ENCODE results near the gene DCHS2. TPM values are rescaled to one million over a fixed set of nuclear protein-coding genes. Genes with fewer than 3 reads are reported as not detected.
A peak's percentile ranks its signal among the peaks of the same experiment; 100 is the strongest.

DCHS2 gene
- total and polyA plus RNA-seq, 2 of the 8 experiments (the other 6 are each of a cell fraction or from before 2014, with no cell fraction given), result 0.54 to 2.6 TPM

- H3K79me1 ChIP-seq (ENCODE audit: low read depth, low read length), result no peaks in the 10 kb centered on the region
- H3K18ac ChIP-seq (ENCODE audit: extremely low read depth, low read length), result no peak overlapping the region
- no peak overlapping the region for H4K8ac ChIP-seq (ENCODE audit: extremely low read depth, insufficient read depth, low read length)
- H3K23me2 ChIP-seq (ENCODE audit: low read depth, low read length), result no peaks in the 10 kb centered on the region; the same call in 1 of the 2 replicates
- H3K27ac ChIP-seq (ENCODE audit: low read depth, low read length), result no peak overlapping the region
- no peak overlapping the region for H2BK12ac ChIP-seq (ENCODE audit: low read depth, low read length)
- H4K5ac ChIP-seq (ENCODE audit: insufficient read length, low read depth, low read length), result no peak overlapping the region
- H3K9ac ChIP-seq (replicated peaks in 1 of 4; ENCODE audit: extremely low read depth in 1 of 4, low read depth in 3 of 4, low read length in 3 of 4), result no peak overlapping the region
- DNase-seq (ENCODE audit: low read depth in 1 of 2, low spot score in 2 of 2), result no peak
- H3K56ac ChIP-seq (replicated peaks; ENCODE audit: insufficient read length, low read depth, low read length), result no peak overlapping the region
- no peak overlapping the region for H3K23ac ChIP-seq (ENCODE audit: insufficient read length)
- H2AK5ac ChIP-seq (ENCODE audit: low read depth, low read length), result no peak overlapping the region
- H2BK120ac ChIP-seq (replicated peaks; ENCODE audit: low read depth, low read length), result no peak overlapping the region
- no peak overlapping the region for H2AFZ ChIP-seq (ENCODE audit: low read length)
- H4K91ac ChIP-seq (replicated peaks; ENCODE audit: insufficient read length, low read length), result no peak overlapping the region
- ChIA-PET POLR2A (ENCODE audit: partially characterized antibody) (no interaction called here), CTCF (ENCODE audit: partially characterized antibody) (interaction anchor here (0.7 to 1.8 kb wide), 19 partner anchors 9 to 383 kb away, joined by 3 to 6 read pairs (median 3); no protein-coding TSS in a partner anchor)
- no peak overlapping the region for H2BK15ac ChIP-seq (ENCODE audit: low read length)
- no peak overlapping the region for H3K4me3 ChIP-seq (ENCODE audit: extremely low read depth in 1 of 4, insufficient read depth in 2 of 4, low read depth in 3 of 4, low read length in 4 of 4)
- H3K79me2 ChIP-seq (ENCODE audit: control insufficient read depth in 1 of 2, insufficient read depth in 2 of 2, low read length in 2 of 2), result no peaks in the 10 kb centered on the region
- WGBS, 2 experiments (ENCODE audit: extremely low coverage in 1 of 2, insufficient coverage in 1 of 2, insufficient read length in 1 of 2, insufficient replicate concordance in 2 of 2, low coverage in 1 of 2, low lambda C conversion rate in 2 of 2, missing lambda C conversion rate in 1 of 2), result 52% methylated on average over 4 of the region's 4 CpGs; no CpG with 5 or more reads in 1 of the 2 experiments
- no peak overlapping the region for H3K4ac ChIP-seq (replicated peaks; ENCODE audit: insufficient read length, low read depth, low read length)
- peak; percentile 50 for FAIRE-seq
- no peaks in the 10 kb centered on the region for H4K20me1 ChIP-seq (replicated peaks in 1 of 2; ENCODE audit: control insufficient read depth in 1 of 2, insufficient read depth in 2 of 2, low read length in 2 of 2)
- no peak overlapping the region for H2BK20ac ChIP-seq (ENCODE audit: low read length)
- no peaks in the 10 kb centered on the region for H3K4me1 ChIP-seq (replicated peaks in 1 of 4; ENCODE audit: control insufficient read depth in 3 of 4, insufficient read depth in 4 of 4, low read length in 3 of 4)
- H3K14ac ChIP-seq (ENCODE audit: insufficient read length), result no peak overlapping the region
- H3K27me3 ChIP-seq (replicated peaks in 1 of 4; ENCODE audit: control insufficient read depth in 3 of 4, extremely low read depth in 1 of 4, insufficient read depth in 3 of 4, low read length in 3 of 4), result no peaks in the 10 kb centered on the region
- no peak overlapping the region for H2BK5ac ChIP-seq (ENCODE audit: low read depth, low read length)
- H3K4me2 ChIP-seq (ENCODE audit: insufficient read depth in 1 of 2, low read depth in 2 of 2, low read length in 2 of 2), result no peak overlapping the region
- no peaks in the 10 kb centered on the region for H3K9me3 ChIP-seq (ENCODE audit: insufficient read depth in 2 of 2, low read depth in 1 of 2, low read length in 1 of 2)
- H3K36me3 ChIP-seq (ENCODE audit: control insufficient read depth in 2 of 4, insufficient read depth in 4 of 4, low read length in 3 of 4), result no peaks in the 10 kb centered on the region
- TF ChIP-seq MAFK (IDR thresholded peaks at IDR 0.05; ENCODE audit: low read depth, low read length) (no peak), SIRT6 (IDR thresholded peaks at IDR 0.05; ENCODE audit: low read length) (no peak), ASH2L (IDR thresholded peaks at IDR 0.05; ENCODE audit: low read length) (no peak), JUND (IDR thresholded peaks at IDR 0.05; ENCODE audit: low read length) (no peak), PHF8 (conservative IDR thresholded peaks at IDR 0.05; ENCODE audit: low read depth, low read length) (no peak), RAD21 (IDR thresholded peaks at IDR 0.05 in 1 of 2, conservative IDR thresholded peaks at IDR 0.05 in 1 of 2; ENCODE audit: low read depth in 2 of 2, low read length in 2 of 2) (peak; percentile 34 to 39), TAF7 (optimal IDR thresholded peaks at IDR 0.05; ENCODE audit: borderline replicate concordance, low read depth, low read length) (no peak), NANOG (IDR thresholded peaks at IDR 0.05; ENCODE audit: insufficient read depth, low read depth, low read length, poor library complexity, severe bottlenecking) (no peak), TBP (IDR thresholded peaks at IDR 0.05; ENCODE audit: low read depth, low read length) (no peak), NRF1 (IDR thresholded peaks at IDR 0.05; ENCODE audit: low read depth, low read length) (no peak), GABPA (IDR thresholded peaks at IDR 0.05; ENCODE audit: borderline replicate concordance, insufficient read depth, low read length) (no peak)
- TF ChIP-seq, protein P1, sequence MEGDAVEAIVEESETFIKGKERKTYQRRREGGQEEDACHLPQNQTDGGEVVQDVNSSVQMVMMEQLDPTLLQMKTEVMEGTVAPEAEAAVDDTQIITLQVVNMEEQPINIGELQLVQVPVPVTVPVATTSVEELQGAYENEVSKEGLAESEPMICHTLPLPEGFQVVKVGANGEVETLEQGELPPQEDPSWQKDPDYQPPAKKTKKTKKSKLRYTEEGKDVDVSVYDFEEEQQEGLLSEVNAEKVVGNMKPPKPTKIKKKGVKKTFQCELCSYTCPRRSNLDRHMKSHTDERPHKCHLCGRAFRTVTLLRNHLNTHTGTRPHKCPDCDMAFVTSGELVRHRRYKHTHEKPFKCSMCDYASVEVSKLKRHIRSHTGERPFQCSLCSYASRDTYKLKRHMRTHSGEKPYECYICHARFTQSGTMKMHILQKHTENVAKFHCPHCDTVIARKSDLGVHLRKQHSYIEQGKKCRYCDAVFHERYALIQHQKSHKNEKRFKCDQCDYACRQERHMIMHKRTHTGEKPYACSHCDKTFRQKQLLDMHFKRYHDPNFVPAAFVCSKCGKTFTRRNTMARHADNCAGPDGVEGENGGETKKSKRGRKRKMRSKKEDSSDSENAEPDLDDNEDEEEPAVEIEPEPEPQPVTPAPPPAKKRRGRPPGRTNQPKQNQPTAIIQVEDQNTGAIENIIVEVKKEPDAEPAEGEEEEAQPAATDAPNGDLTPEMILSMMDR (IDR thresholded peaks at IDR 0.05; ENCODE audit: control extremely low read depth in 1 of 3, insufficient read depth in 1 of 3, low read depth in 1 of 3, low read length in 3 of 3), result peak in 1 of 3 experiments; percentile 26; a peak in 2 of 4 replicates
Measured at GRCh38 chr4:154254999-154255398, 236.6 kb downstream of the DCHS2 start.

Data from H1 (cell line).